ENCODE results near the gene SLC25A52.
"Not testable (repeated sequence)": the region's sequence is repeated elsewhere in the genome, so short reads cannot be mapped to it uniquely, and the experiment has no call there.

The SLC25A52 gene

DNA sequence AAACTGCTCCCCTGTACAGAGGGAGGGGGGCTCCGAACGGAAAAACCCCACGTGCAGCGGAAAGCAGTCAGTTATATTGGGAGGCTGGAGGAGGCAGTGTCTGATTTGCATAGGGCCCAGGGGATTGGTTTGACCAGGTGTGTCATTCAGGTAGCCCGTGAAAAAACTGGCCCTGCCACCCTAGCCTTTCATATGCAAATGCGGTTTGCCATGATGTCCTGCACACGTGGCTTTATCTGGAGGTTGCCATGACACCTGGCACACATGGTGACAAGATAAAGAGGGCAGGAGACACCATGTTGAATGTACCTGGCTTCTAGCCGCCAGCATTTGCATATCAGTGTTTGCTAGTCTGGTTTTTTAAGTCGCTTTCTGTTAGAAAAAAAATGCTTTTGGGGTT lies 20.5 kb downstream of the SLC25A52 start:
- peak; percentile 16 for DNase-seq (ENCODE audit: low spot score)

DNA sequence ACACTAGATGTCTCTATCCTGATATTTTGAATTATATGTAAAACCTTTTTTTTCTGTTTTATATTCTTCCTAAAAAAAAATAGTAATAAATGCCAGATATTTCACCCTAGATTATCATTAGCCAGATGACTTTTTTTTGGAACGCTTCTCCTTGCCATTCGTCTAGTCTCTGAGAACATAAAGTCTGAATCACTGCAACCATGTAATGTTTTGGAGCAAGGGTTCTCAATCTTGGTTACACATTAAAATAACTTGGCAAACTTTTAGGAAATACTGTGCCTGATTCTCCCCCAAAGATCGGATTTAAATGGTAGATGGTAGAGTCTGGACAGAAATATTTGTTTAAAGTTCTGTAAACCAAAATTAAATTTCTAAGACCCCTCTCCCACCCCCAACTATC lies 21.0 kb downstream of the SLC25A52 start:
- no peak for DNase-seq (ENCODE audit: low spot score)

DNA sequence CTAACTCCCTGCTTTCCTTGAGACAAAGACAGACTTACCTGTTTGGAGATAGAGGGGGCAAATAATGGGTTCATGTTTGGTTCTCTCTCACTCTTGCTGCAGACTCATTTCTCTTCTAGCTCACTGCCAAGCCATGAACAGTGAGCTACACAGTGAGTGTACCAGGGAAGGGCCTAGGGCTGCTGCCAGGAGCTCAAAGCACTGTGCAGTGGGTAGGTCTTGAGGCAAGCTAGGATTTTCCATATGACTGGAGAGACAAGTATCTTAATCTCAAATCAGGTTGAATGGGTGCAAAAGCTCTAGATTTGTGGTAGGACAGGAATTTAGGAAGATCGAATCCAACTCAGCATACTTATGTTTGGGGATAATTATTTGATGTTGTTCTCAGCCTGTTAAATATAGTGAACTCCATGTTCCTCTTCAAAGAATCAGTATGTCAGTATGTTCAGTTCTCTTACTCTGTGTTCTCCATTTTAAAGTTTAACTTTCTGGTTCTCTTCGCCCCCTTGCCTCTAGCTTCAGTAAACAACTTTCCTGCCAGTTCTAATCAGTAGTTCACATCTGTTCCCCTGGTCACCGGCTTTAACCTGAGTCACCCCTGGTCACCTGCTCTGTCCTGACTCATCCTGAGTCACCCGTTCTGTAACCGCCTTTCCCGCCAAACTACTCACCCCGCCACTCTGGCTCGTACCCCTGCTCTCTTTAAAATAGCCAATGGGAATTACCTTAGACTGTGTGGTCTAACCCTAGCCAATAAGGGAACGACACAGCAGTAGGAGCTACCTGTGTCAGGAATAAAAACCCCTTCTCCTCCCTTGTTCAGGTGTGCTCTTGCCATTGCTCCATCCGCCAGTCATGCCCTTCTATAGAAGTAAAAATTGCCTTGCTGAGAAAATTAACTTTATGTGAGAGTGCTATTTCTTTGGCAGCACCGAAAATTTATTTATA lies 21.9 kb downstream of the SLC25A52 start:
- no peak for DNase-seq (ENCODE audit: low spot score)

DNA sequence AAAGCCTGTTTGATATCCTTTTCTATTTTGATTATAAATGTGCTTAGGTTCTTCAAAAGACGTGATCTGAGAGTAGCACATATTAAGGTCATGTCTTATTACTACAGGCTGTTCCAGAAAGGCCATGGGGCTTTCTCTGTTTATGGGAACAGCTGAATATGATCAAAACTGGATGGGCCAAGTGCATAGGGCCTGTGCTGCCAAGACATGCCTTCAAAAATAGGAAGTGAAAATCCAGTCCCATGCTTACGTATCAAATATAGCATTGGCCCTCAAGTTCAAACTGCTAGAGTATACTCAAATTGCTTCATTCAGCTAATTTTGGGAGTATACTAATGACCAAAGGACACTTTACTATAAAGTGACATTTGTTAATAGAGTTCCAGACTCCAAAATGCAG lies 24.1 kb downstream of the SLC25A52 start:
- no peak for DNase-seq (ENCODE audit: low spot score)

DNA sequence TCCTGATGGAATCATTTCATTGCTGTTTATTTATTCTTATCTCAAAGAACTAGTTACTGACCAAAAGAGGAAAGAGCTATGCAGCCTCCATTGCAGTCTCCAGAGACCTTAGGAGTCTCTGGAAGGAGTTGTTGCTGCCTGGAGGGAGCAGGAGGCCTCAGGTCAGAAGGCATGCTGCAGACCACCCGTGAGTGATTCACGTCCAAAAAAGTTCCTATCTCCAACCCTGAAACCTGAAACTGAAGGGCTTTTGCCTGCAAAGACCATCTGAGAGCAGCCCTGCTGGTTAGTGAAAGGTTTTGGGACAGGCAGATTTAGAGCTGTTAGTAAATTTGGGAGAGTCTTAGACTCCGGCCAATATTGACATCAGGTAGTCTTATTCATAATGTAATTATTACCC lies 29.1 kb downstream of the SLC25A52 start:
- DNase-seq (ENCODE audit: low spot score), result peak; percentile 17

DNA sequence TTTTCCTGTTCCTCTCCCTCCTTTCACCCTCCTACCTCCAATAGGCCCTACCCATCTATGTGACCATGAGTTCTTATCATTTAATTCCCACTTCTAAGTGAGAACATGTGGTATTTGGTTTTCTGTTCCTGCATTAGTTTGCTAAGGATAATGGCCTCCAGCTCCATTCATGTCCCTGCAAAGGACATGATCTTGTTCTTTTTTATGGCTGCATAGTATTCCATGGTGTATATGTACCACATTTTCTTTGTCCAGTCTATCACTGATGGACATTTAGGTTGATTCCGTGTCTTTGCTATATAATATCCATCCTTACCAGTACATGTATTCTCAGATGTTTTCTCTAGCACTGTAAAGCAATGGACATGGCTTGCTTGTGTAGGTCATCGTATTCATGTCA lies 31.5 kb downstream of the SLC25A52 start:
- DNase-seq (ENCODE audit: low spot score), result not testable (repeated sequence)

DNA sequence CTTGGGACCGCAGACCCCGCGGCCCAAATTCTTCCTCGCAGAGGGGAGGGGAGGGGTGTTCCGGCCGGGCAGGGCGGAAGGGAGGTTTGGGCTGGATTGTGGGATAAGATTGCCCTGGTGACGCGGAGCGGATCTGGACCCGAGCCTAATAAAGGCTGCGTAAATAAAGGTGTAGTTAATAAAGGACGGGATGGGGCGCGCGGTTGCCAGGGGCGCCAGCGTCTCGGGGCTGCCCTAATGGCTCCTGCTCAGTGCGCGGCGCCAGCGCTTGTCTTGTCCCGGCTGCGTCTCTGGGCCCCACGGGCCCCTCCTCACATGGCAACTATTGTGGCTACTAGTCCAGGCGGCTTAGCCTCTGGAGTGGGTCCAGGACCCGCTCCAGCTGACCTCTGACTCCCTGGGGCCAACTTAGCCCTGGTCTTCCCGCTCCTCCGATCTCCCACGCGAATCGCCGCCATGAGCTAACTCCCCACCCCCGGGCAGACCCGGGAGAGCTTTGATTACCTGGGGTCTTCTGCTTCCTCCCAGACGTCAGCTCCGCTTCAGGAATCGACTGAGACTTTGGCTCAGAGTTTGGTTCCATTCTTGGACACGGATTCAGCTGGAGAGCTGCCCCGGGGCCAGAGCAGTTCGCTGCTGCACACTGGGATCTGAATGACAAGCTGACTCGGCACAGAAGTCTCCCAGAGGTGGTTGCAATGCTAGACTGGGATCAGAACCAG lies 36.5 kb downstream of the SLC25A52 start:
- DNase-seq (ENCODE audit: low spot score), result no peak

DNA sequence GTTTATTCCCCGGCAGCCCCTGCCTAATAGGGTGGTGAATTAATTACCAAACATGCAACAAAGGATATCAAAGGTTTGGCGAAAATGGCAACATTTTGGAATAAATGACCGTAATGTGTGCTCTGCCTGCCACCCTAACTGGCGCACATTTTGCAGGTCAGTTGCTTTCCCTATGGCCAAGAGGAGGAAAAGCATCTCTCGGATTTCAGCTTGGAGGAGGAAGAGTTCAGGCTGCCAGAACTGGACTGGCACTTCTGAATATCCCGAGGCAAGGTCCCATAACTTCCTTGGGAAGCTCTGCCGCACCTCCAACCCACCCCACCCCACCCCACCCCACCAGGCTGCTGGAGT lies 37.1 kb downstream of the SLC25A52 start:
- no peak for DNase-seq (ENCODE audit: low spot score)

DNA sequence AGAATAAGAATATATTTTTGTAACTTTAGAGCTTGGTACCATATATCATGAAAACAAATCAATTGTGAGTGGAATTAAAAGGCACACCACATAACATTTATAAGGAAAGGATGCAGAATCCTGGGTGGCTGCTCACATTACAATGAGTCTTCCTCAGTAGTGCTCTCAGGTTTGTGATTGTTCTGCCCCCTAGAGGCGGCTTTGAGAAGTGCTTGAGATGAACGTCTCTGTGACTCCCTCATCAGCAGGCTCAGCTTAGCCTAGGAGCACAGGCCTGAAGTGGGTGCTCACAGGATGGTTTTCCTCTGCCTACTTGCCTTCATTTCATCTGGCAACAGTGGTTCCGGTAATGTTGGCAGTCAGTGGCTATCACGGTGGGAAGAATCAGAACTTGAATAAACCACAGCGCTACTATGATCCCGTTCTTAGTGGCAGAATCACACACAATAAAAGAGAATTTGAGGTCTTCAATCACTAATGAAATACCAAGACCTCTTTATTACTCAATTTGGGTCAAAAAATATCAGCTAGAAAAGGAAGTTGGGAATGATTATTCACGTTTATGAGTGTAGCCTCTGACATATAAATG lies 38.2 kb downstream of the SLC25A52 start:
- peak; percentile 88 for DNase-seq (ENCODE audit: low spot score)

DNA sequence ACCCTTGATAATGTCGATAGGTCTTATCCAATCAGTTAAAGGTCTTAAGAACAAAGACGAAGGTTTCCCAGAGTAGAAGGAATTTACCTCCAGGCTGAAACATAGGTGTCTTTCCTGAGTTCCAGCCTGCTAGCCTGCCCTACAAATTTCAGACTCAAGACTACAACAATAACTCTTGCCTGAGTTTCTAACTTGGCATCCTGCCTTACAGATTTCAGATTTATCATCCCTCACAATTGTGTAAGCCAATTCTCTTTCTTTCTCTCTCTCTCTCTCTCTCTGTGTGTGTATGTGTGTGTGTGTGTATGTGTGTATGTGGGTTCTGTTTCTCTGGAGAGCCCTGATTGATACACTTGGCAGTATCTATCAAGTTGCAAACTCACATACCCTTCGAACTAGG lies 39.1 kb downstream of the SLC25A52 start:
- no peak for DNase-seq (ENCODE audit: low spot score)

DNA sequence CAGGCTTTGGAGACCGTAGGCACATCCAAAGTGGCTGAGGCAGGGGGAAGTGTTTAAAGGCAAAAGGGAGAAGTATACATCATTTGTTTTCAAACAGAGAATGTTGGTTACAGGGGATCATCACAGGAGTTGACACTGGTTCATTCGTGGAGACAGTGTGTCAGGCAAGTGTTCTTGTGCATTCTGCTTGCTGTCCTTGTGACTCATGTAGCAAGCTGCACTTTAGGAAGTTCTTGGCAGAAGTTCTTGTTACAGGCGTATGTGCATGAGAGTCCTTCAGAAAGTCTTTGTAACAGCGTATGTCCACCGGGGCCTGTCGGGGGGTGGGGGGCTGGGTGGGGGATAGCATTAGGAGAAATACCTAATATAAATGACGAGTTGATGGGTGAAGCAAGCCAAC lies 39.8 kb downstream of the SLC25A52 start:
- DNase-seq (ENCODE audit: low spot score), result no peak

DNA sequence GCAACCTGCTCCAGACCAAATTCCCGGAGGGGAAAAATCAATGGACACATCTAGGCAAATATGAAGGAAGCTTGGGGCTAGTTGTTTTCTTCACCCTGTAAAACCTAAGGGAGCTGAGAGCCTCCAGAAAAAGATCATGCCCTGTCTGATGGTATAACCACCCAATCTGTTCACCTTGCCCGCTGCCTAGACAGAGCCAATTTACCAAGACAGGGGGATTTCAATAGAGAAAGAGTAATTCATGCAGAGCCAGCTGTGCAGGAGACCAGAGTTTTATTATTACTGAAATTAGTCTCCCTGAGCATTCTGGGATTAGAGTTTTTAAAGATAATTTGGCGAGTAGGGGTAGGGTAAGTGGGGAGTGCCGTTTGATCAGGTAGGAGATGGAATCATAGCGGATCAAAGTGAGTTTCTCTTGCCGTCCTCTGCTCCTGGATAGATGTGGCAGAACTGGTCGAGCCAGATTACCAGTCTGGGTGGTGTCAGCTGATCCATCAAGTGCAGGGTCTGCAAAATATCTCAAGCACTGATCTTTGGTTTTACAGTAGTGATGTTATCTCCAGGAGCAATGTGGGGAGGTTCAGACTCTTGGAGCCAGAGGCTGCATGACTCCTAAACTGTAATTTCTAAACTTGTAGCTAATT lies 41.2 kb downstream of the SLC25A52 start:
- no peak for DNase-seq (ENCODE audit: low spot score)

DNA sequence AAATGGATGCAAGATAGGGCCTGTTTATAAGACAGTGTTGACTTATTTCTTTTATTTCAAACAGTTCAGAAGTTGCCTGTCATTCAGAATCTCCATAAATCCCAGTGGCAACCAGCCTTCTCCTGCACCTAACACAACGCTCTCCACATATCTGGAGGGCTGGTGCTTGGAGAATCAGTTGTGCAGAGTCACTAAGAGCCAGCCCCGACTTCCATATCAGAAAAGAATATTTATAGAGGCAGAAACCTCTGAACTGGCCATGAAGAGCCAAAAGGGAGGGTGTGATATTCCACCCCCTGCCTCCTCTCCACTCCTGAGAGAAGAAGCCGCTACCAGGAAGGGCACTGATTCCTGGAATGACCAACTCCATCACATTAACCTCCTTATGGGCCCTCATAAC lies 42.3 kb downstream of the SLC25A52 start:
- no peak for DNase-seq (ENCODE audit: low spot score)

DNA sequence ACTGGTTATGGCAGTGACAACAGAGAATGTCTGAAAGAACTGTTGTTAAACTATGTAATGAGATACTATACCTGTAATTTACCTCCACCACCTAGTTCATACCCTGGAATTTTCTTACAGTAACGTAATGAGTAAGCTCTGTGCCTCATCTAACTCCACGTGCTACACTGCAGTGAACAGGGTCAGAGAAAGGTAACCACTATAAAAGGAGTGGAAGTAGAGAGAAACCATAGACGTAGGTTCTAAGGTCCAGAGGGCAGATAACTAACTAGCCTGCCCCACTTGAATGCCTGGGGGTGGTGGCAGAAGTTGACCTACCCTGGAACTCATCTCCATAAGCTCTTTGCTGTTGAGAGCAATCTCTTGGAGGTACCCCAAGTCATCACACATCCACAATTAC lies 44.3 kb downstream of the SLC25A52 start:
- DNase-seq (ENCODE audit: low spot score), result no peak

DNA sequence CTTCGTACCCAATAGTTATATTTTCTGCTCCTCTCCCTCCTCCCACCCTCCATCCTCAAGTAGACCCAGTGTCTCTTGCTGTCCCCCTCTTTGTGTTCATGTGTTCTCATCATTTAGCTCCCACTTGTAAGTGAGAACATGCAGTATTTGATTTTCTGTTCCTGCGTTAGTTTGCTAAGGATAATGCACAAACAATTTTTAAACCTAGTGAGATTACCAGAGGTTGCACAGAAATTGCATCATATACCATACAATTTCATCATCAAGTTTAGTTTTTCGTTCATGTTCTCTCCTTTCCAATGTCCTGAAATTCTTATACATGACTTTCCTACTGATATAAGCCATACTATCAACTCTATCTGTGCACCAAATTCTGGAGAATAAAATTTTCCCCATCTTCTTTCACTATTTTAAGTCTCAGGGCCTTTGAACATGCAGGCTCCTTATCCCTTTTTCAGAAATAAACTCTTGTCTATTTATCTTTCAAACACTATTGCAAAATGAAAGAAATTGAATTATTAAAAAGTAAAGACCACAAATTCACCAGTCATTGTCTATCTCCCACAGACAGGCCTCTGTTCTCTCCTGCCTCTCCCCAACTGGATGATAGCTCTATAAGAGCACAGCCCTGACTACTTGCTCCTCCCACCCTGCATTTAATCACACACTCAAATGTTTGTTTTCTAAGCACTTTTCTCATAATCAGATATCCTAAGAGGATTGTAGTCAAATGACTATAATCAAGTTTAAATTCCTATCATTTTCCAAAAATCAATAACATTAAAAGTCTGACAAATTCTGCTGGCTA lies 49.1 kb downstream of the SLC25A52 start:
- DNase-seq (ENCODE audit: low spot score), result no peak

DNA sequence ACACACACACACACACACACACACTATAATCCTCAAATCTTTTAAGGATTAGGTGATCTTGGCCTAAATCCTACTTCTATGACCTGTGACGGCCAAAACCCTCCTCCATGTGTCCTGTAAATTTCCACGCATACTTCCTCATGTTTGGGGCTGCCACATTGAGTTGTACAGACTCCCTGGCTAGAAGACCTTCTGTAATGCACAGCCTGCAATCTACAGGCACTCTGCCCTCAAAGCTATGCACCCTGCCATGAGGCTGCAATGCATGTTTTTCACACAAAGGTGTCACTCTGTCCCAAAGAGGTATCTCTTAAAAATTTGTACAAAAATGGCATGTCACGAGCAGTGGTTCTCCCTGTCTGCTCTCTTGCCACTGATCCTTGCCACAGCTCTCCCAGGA lies 49.9 kb downstream of the SLC25A52 start:
- DNase-seq (ENCODE audit: low spot score), result no peak
